Karpas-422 (cell line): Measurements from ENCODE around the gene ABR. TPM values are rescaled to one million over a fixed set of nuclear protein-coding genes. Genes with fewer than 3 reads are reported as not detected.
"Not testable (repeated sequence)": the region's sequence is repeated elsewhere in the genome, so short reads cannot be mapped to it uniquely, and the experiment has no call there.

Experiments
- DNase-seq: peaks from one replicate; pipeline ENCODE4 v3.0.0-alpha.2; 2015
- H2AFZ ChIP-seq: fragments of 200-600 bp; sonication (generic); 2 replicates; pipeline ENCODE4 v1.6.1; 2014; ENCODE audit warnings: antibody characterized with exemption, low read length, mixed read lengths
- H3K27ac ChIP-seq: fragments of 200-600 bp; sonication (generic); 2 replicates; pipeline ENCODE4 v1.5.1; 2014; ENCODE audit warnings: mild to moderate bottlenecking, low read length, moderate library complexity
- H3K27me3 ChIP-seq: fragments of 200-600 bp; sonication (generic); 2 replicates; pipeline ENCODE4 v1.6.1; 2014; ENCODE audit warnings: low read length, mixed read lengths
- H3K36me3 ChIP-seq: fragments of 200-600 bp; sonication (generic); 2 replicates; pipeline ENCODE4 v1.6.1; 2014; ENCODE audit warnings: low read length, mixed read lengths; ENCODE audit not compliant: insufficient read depth
- H3K4me1 ChIP-seq: fragments of 200-600 bp; sonication (generic); 2 replicates; pipeline ENCODE4 v1.6.1; 2014; ENCODE audit warnings: mild to moderate bottlenecking, low read length, mixed read lengths
- H3K4me2 ChIP-seq: fragments of 200-600 bp; sonication (generic); 2 replicates; pipeline ENCODE4 v1.6.1; 2014; ENCODE audit warnings: low read length, low read depth, mild to moderate bottlenecking; ENCODE audit not compliant: poor library complexity, severe bottlenecking
- H3K4me3 ChIP-seq: fragments of 200-600 bp; sonication (generic); 2 replicates; pipeline ENCODE4 v1.5.1; 2014; ENCODE audit warnings: mild to moderate bottlenecking, antibody characterized with exemption, low read length, mixed read lengths
- H3K79me2 ChIP-seq: fragments of 200-600 bp; sonication (generic); 2 replicates; pipeline ENCODE4 v1.6.1; 2014; ENCODE audit warnings: mild to moderate bottlenecking, low read length, mixed read lengths
- H3K9ac ChIP-seq: fragments of 200-600 bp; sonication (generic); 2 replicates; pipeline ENCODE4 v1.6.0; 2014; ENCODE audit warnings: low read length
- H3K9me2 ChIP-seq: fragments of 200-600 bp; sonication (generic), shearing (Covaris generic); replicated peaks from 2 replicates; pipeline ENCODE4 v1.6.0; 2014; ENCODE audit warnings: mild to moderate bottlenecking, low read length, moderate library complexity; ENCODE audit not compliant: insufficient read depth
- H3K9me3 ChIP-seq: fragments of 300-700, 200-600 bp; sonication (generic); 2 replicates; pipeline ENCODE4 v1.6.1; 2014; ENCODE audit warnings: low read length, mixed read lengths
- H4K20me1 ChIP-seq: fragments of 200-600 bp; sonication (generic); 2 replicates; pipeline ENCODE4 v1.6.1; 2014; ENCODE audit warnings: mild to moderate bottlenecking, antibody characterized with exemption, low read length, low read depth; ENCODE audit not compliant: insufficient read depth
- total RNA-seq: library from RNA; depleted of rRNA; stranded (reverse); fragments of >200 nt; shearing (Covaris generic); gene quantifications from 2 replicates; pipeline ENCODE4 v1.2.3, GENCODE V29; 2014; ENCODE audit warnings: low replicate concordance

ABR gene
- total RNA-seq, 1 experiment from 2014 or later: 113 TPM

DNA sequence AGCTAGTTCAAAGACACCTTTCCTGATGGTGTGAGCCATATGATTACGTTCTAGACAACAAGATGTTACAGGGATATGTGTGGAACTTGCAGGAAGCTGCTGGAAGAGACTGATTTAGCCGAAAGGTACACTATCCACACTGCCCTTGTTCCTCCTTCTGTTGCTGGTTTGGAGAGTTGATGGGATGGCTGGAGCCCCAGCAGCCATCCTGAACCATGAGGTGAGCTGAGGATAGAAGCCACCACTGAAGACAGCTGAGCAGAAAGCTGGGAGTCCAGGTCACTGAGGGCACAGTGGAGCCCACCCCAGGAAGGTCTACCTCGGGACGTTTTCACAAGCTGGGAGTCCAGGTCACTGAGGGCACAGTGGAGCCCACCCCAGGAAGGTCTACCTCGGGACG, 51.3 kb downstream of the ABR start:
- not testable (repeated sequence) for H3K27ac ChIP-seq, H3K36me3 ChIP-seq, H4K20me1 ChIP-seq, H2AFZ ChIP-seq, H3K4me2 ChIP-seq, H3K4me1 ChIP-seq, H3K9me3 ChIP-seq, H3K4me3 ChIP-seq, H3K9me2 ChIP-seq, DNase-seq, H3K27me3 ChIP-seq, H3K9ac ChIP-seq
- peaks cover 70% of the 10 kb centered on the region for H3K79me2 ChIP-seq

- Histone ChIP-seq H3K79me2 (peaks cover 70% of the 10 kb centered on the region), H3K4me1 (0 out of 2 replicates have a peak, but pooled peaks cover 2% of the 10 kb centered on the region), H3K27ac (no peak overlapping the region), H3K4me2 (no peak overlapping the region), H3K27me3 (no peaks in the 10 kb centered on the region), H3K9me3 (no peaks in the 10 kb centered on the region; the same call in 1 of the 2 replicates), H3K9ac (no peak overlapping the region), H3K9me2 (no peaks in the 10 kb centered on the region), H4K20me1 (no peaks in the 10 kb centered on the region), H3K36me3 (peaks cover 17% of the 10 kb centered on the region), H3K4me3 (no peak overlapping the region), H2AFZ (no peak overlapping the region)
- no peak for DNase-seq
Observed at GRCh38 chr17:1126801-1127550, 52.8 kb downstream of the ABR start.

- Histone ChIP-seq H3K4me2 (no peak overlapping the region), H3K9me2 (no peaks in the 10 kb centered on the region), H3K4me3 (no peak overlapping the region), H3K9me3 (no peaks in the 10 kb centered on the region; the same call in 1 of the 2 replicates), H4K20me1 (no peaks in the 10 kb centered on the region), H3K27ac (no peak overlapping the region), H2AFZ (no peak overlapping the region), H3K27me3 (no peaks in the 10 kb centered on the region), H3K4me1 (0 out of 2 replicates have a peak, but pooled peaks cover 2% of the 10 kb centered on the region), H3K36me3 (peaks cover 24% of the 10 kb centered on the region), H3K9ac (no peak overlapping the region), H3K79me2 (peaks cover 74% of the 10 kb centered on the region)
- DNase-seq: no peak
Observed at GRCh38 chr17:1126250-1126797, 53.5 kb downstream of the ABR start.

DNA sequence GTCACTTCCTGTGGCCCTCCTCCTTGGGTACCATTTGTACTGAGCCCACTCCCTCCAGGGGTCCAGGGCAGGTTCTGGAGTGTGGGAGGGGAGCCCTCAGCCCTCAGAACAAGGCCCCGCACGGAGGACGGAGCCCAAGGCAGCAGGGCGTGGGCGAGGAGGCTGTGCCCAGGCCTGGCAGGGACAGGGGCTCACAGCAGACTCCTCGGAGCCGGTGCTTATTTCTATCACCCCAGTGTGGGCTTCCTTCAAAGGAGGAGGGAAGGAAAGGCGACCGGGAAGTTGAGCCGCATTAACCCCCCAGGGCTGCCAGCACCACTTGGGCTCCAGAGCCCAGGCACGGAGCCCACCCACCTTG, 54.0 kb downstream of the ABR start:
- Histone ChIP-seq H3K79me2 (peaks cover 78% of the 10 kb centered on the region), H3K9ac (no peak overlapping the region), H3K4me1 (0 out of 2 replicates have a peak, but pooled peaks cover 2% of the 10 kb centered on the region), H3K27me3 (no peaks in the 10 kb centered on the region), H3K9me3 (peaks cover 4% of the 10 kb centered on the region; the same call in 1 of the 2 replicates), H3K9me2 (no peaks in the 10 kb centered on the region), H3K36me3 (peaks cover 29% of the 10 kb centered on the region), H3K4me3 (no peak overlapping the region), H3K27ac (no peak overlapping the region), H4K20me1 (no peaks in the 10 kb centered on the region), H3K4me2 (no peak overlapping the region), H2AFZ (no peak overlapping the region)
- no peak for DNase-seq

DNA sequence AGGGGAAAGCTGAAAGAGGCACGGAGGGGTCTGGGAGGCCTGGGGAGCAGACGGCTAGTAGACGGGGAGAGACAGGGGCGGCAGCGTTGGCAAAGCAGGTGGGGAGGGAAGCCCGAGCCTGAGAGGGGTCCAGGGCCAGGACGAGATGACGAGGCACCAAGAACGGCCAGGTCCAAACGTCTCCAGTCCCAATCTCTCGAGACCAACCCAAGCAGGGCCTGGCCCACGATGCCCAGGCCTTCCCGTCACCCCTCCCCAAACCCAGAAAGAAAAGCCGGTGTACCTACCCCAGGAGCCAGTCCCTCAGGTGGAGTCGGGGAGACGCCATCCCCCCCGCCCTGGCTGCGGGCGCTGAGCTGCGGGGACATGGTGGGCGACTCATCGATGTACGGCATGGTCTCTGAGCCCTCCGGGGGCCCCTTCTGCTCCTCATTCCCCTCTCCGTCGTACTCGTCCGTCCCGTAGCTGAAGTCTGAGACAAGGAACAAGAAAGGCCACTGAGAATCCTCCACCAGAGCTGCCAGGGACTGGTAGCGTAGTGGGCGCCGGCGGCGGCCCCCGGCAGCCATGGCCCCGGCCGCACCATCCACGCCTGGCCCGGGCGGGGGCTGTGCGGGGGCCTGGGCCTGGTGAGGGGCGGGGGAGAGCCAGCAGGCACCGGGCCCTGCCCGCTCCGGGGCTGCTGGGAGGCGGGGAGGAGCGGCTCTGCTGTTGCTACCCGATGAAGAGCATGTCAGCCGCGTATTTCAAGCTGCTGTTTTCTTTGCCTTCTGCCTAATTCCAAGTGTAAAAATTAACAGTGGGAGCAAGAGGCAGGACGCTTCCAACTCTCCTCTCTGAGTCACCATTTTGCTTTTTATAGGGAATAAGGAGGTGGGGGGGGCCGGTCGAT, 54.6 kb downstream of the ABR start:
- no peak overlapping the region for H3K4me2 ChIP-seq
- DNase-seq: no peak
- peaks cover 7% of the 10 kb centered on the region; the same call in 1 of the 2 replicates for H3K9me3 ChIP-seq
- no peak overlapping the region for H3K27ac ChIP-seq
- H2AFZ ChIP-seq: no peak overlapping the region
- peaks cover 77% of the 10 kb centered on the region for H3K79me2 ChIP-seq
- no peaks in the 10 kb centered on the region for H3K9me2 ChIP-seq
- H3K27me3 ChIP-seq: no peaks in the 10 kb centered on the region
- H3K9ac ChIP-seq: no peak overlapping the region
- H4K20me1 ChIP-seq: no peaks in the 10 kb centered on the region
- peaks cover 32% of the 10 kb centered on the region for H3K36me3 ChIP-seq
- H3K4me1 ChIP-seq: 0 out of 2 replicates have a peak, but pooled peaks cover 2% of the 10 kb centered on the region
- no peak overlapping the region for H3K4me3 ChIP-seq

GRCh38 chr17:1123921-1124715, 55.7 kb downstream of the ABR start:
- H3K4me3 ChIP-seq: no peak overlapping the region
- H3K36me3 ChIP-seq: peaks cover 36% of the 10 kb centered on the region
- no peak overlapping the region for H2AFZ ChIP-seq
- no peaks in the 10 kb centered on the region for H3K27me3 ChIP-seq
- H3K79me2 ChIP-seq: peaks cover 71% of the 10 kb centered on the region
- no peaks in the 10 kb centered on the region for H4K20me1 ChIP-seq
- no peaks in the 10 kb centered on the region for H3K9me2 ChIP-seq
- H3K9ac ChIP-seq: no peak overlapping the region
- peaks cover 7% of the 10 kb centered on the region; the same call in 1 of the 2 replicates for H3K9me3 ChIP-seq
- no peak for DNase-seq
- 0 out of 2 replicates have a peak, but pooled peaks cover 2% of the 10 kb centered on the region for H3K4me1 ChIP-seq
- H3K27ac ChIP-seq: no peak overlapping the region
- no peak overlapping the region for H3K4me2 ChIP-seq

- Histone ChIP-seq H2AFZ (no peak overlapping the region), H3K4me3 (no peak overlapping the region), H3K4me1 (0 out of 2 replicates have a peak, but pooled peaks cover 2% of the 10 kb centered on the region), H3K9me2 (no peaks in the 10 kb centered on the region), H3K27me3 (no peaks in the 10 kb centered on the region), H3K79me2 (peaks cover 65% of the 10 kb centered on the region), H3K36me3 (peaks cover 36% of the 10 kb centered on the region), H3K4me2 (no peak overlapping the region), H3K9me3 (peaks cover 7% of the 10 kb centered on the region; the same call in 1 of the 2 replicates), H3K9ac (no peak overlapping the region), H3K27ac (no peak overlapping the region), H4K20me1 (no peaks in the 10 kb centered on the region)
- DNase-seq: no peak
Observed at GRCh38 chr17:1123393-1123831, 56.4 kb downstream of the ABR start.
